Left colon (tissue), 2 donors: ENCODE data around the gene VAMP8. TPM values are rescaled to one million over a fixed set of nuclear protein-coding genes. Genes with fewer than 3 reads are reported as not detected.
"Not testable (repeated sequence)": the region's sequence is repeated elsewhere in the genome, so short reads cannot be mapped to it uniquely, and the experiment has no call there.

Source experiments
- ATAC-seq: fragments of 200-7000 bp; cut with Tn5 transposase; one replicate; pipeline ENCODE4 v1.9.1; 2020; ENCODE audit warnings: mild to moderate bottlenecking, moderate library complexity
- DNase-seq, 2 donors: peaks; one replicate each; pipeline ENCODE4 v3.0.0-alpha.2; 2020
- intact Hi-C, 2 donors: fragments of 100-400 bp; cut with DNase I in 1 of 2; cut with micrococcal nuclease in 1 of 2; formaldehyde crosslinking; loops; one replicate each; pipeline versions ENCODE4 v1.11.2 to v1.14.0; 2022; cut with DNase I, micrococcal nuclease
- total RNA-seq, 2 donors: library from RNA; stranded (reverse); fragmentation: NEBNext Ultra II Directional; extraction: Animal tissue kit (Norgen Biotek cat#: 25700); gene quantifications; one replicate each; pipeline ENCODE4 v1.2.1, GENCODE V29; 2021
- donor health status: DM: no; HTN: no; CAD: no.
- donor health status: DM: yes; HTN: yes; CAD: no.

VAMP8 gene
- total RNA-seq, 2 donors from 2014 or later, result 268 to 282 TPM

DNA sequence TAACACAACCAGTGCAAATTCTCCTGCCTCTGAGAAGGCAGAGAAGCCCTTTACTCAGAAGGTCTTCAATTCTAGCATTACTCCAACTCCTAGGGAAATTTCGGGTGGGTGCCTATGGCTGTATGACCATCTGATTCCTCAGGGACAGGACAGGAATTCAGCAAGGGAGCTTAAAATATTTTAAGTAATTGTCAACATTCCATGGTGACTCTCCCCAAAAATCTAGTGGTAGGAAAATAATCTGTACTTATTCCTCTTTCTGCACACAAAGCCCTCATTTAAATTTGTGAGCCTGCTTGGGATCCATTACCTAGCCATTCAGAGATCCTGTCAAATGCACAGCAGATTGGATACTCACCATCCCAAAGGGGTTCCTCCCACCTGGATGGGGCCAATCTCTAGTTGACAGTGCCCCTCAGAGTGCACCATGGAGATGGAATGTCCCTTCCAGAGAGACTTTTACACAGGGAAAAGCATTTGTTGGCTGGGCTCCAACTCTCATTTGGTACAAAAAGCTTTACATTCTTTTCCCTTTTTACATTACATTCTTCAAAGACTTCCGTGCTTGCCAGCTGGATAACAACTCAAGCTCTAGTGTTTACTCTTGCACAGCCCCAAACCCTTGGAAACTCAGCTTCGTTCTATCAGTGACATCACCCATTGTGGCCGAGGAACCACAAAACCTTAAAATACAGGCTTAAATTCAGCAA, 28.2 kb downstream of the VAMP8 start:
- ATAC-seq (no peak), DNase-seq (peak in 1 of 2 donors; percentile 6)
- intact Hi-C loops, result no loop called here

DNA sequence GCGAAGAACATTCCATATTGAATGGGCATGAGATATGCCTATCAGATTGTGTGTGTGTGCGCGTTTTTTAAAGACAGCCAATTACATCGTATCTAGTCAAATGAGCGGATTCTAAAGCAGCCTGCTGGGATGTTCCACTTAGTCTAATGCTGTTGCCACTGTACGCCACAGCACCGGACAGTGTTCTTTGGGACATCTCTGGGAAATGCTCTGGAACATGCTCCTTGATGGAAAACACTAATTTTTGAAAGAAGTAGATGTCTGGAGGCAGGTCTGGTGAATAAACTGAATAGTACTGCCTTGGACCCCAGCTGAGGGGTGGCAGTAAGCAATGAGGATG, 28.7 kb downstream of the VAMP8 start:
- ATAC-seq (no peak), DNase-seq (no peak)
- intact Hi-C loops, result no loop called here

DNA sequence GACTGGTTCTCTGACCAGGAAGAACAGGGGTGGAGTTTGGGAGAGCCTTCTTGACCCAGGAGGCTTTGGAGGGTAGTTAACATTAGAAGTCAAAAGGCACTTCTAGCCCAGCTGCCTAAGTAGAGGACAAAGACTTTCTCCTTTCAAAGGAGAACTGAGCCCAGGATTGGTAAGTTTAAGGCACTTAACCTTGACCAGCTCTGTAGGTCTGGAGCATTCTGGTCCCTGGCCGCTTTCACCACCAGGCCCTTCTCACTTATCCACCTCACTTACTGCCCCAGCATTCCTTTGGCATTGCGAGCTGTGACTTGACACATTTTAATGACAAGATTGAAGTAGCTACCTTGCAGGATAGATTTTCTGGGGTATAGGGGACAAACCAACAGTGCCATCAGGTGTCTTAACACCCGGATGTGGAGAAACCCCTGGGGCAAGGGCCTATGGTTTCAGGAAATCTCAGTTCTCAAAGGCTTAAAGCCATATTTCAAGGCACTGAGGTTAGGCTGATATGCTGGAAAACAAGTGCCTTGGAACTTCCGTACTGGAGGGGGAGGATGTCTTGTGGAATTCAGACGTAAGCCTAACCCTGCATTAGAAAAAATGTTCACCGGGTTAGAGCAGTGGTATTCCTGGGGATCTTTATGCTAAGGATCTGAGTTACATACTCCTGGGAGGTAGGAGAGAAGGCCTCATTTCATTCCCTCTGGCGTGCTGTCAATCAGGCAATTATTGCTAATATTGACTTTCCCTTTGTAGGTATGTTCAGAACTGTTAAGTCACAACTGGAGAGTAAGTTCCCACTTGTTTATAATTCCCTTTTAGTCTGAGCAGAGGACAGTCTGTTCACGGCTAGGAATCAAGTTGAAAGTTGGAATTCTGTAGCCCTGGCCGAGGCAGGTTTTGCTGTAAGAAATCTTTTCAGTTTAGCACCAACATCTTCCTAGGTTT, 30.2 kb downstream of the VAMP8 start:
- ATAC-seq, result no peak
- intact Hi-C loops, result no loop called here

GRCh38 chr2:85611217-85611704, 33.9 kb downstream of the VAMP8 start:
- peak; percentile 54 for ATAC-seq
- DNase-seq, result no peak
- intact Hi-C loops, result no loop called here

More for the DNA sequence above, 30.2 kb downstream of the VAMP8 start:
- DNase-seq, result no peak

GRCh38 chr2:85611705-85612587, 34.6 kb downstream of the VAMP8 start, which contains the start of gene C2orf68:
C2orf68 (minus strand) TSS chr2:85612066; CDS start chr2:85611984, 82 bp downstream.
- ATAC-seq, result peak; percentile 81
- DNase-seq, result peak; percentile 93 to 94
- intact Hi-C loops, result no loop called here

DNA sequence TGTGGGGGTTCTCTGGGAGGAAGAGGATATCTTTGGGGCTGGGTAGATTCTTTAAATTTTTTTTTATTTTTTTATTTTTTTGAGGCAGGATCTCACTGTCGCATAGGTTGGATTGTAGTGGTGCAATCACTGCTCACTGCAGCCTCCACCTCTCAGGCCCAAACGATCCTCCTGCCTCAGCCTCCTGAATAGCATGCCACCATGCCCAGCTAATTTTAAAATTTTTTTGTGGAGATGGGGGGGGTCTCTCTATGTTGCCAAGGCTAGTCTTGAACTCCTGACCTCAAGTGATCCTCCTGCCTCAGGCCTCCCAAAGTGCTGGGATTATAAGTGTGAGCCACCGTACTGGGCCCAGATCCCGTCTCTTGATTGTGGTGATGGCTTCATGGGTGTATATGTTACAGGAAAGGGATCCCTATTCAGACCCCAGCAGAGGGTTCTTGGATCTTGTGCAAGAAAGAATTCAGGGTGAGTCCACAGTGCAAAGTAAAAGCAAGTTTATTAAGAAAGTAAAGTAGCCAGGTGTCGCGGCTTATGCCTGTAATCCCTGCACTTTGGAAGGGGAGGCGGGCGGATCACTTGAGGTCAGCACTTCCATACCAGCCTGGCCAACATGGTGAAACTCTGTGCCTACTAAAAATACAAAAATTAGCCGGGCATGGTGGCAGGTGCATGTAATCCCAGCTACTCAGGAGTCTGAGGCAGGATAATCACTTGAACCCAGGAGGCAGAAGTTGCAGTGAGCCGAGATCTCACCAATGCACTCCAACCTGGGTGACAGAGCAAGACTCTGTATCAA, 36.5 kb downstream of the VAMP8 start:
- intact Hi-C loops, result no loop called here
- DNase-seq, result no peak
- no peak for ATAC-seq

GRCh38 chr2:85614757-85615156, 37.4 kb downstream of the VAMP8 start:
- intact Hi-C loops, DNase-seq, ATAC-seq: not testable (repeated sequence)

DNA sequence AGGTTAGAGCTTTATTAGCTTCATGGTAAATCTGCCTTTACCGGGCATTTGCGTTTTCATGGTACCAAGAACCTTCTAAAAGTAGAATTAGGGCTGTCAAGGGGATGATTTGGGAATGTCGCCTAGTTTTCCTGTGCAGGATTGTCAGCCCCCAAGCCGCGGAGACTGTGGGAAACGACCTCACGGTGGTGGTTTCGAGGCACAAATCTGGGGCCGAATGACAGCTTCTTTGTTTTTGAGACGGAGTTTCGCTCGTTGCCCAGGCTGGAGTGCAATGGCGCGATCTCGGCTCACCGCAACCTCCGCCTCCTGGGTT, 38.0 kb downstream of the VAMP8 start:
- ATAC-seq, result no peak
- intact Hi-C loops, result no loop called here

GRCh38 chr2:85617723-85618122, 40.3 kb downstream of the VAMP8 start:
- intact Hi-C loops, ATAC-seq, DNase-seq: not testable (repeated sequence)

More for the DNA sequence above, 38.0 kb downstream of the VAMP8 start:
- no peak for DNase-seq

GRCh38 chr2:85619617-85620016, 42.2 kb downstream of the VAMP8 start:
- intact Hi-C loops, result no loop called here
- no peak for DNase-seq
- peak; percentile 37 for ATAC-seq

DNA sequence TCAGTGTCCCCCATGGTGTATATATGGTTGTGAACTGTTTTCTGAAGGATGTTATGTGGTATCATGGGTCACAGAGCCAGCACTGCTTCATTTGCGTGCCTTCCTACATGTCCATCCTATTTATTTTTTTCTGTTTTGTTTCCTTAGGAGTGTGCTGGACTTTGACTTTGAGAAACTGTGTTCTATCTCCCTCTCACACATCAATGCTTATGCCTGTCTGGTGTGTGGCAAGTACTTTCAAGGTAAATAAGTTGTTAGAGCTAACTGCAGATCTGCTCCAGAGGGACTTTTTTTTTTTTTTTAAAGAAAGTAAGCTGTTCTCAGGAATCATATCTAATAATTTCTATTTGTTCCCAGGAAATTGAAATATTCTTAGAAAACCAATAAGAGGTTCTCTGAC, 44.0 kb downstream of the VAMP8 start:
- no peak for DNase-seq
- intact Hi-C loops, result no loop called here
- ATAC-seq, result peak; percentile 73

DNA sequence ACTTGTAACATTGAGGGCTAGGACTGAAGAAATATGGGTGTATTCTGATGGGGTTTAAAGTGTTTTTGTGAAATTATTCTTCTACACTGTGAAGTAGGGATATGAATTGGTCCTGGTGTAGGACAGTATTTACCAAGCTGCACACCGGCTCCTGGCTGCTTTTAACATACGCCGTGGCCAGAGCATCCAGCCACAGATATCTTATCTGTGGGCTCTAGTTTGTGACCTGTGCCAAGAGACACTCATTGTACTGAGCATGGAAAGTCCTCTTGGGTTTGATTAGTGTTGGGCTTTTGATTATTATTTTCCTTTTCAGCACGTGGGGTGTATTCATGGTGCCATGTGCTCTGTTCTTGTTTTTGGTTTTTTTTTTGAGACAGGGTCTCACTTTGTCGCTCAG, 46.6 kb downstream of the VAMP8 start:
- intact Hi-C loops, result no loop called here
- ATAC-seq (no peak), DNase-seq (no peak)

- no peak for DNase-seq
- no peak for ATAC-seq
Observed at GRCh38 chr2:85628658-85629057, 51.3 kb downstream of the VAMP8 start.

GRCh38 chr2:85631316-85631715, 53.9 kb downstream of the VAMP8 start:
- DNase-seq, result no peak
- intact Hi-C loops, result no loop called here
- no peak for ATAC-seq

More at GRCh38 chr2:85628658-85629057, 51.3 kb downstream of the VAMP8 start:
- intact Hi-C loops, result no loop called here
